Measurements from ENCODE around the gene PLEKHH2.

Gene PLEKHH2

GRCh38 chr2:43776324-43776723, 139.3 kb downstream of the PLEKHH2 start:
- TF ChIP-seq EZH2 (IDR thresholded peaks at IDR 0.05; ENCODE audit: borderline replicate concordance, low read depth, low read length, severe bottlenecking), result no peak
- TF ChIP-seq CTCF (IDR thresholded peaks at IDR 0.05; ENCODE audit: borderline replicate concordance, extremely low read depth, low read length, poor library complexity, severe bottlenecking), result no peak
- H3K9me3 ChIP-seq (ENCODE audit: insufficient read depth, low read length, severe bottlenecking), result no peaks in the 10 kb centered on the region
- no peak for DNase-seq
- no peak overlapping the region for H3K27ac ChIP-seq (ENCODE audit: low read length)
- H3K36me3 ChIP-seq (ENCODE audit: insufficient read depth, low read length), result no peaks in the 10 kb centered on the region
- no peak overlapping the region for H3K4me2 ChIP-seq (ENCODE audit: insufficient read depth, low read length)
- ATAC-seq (ENCODE audit: insufficient read depth, low read depth), result no peak
- no peaks in the 10 kb centered on the region for H3K27me3 ChIP-seq (ENCODE audit: insufficient read depth, low read length, poor library complexity)
- H2AFZ ChIP-seq (ENCODE audit: low read depth, low read length), result no peak overlapping the region
- no peak overlapping the region for H3K9ac ChIP-seq (ENCODE audit: low read depth, low read length)
- no peak overlapping the region for H3K4me3 ChIP-seq (ENCODE audit: low read depth in 1 of 2, low read length in 2 of 2)
- H3K79me2 ChIP-seq (ENCODE audit: insufficient read depth, low read length), result no peaks in the 10 kb centered on the region
- H4K20me1 ChIP-seq (ENCODE audit: insufficient read depth, low read length), result no peaks in the 10 kb centered on the region
- peaks cover 17% of the 10 kb centered on the region for H3K4me1 ChIP-seq (ENCODE audit: insufficient read depth, low read length)

- H3K9ac ChIP-seq (ENCODE audit: low read depth, low read length), result no peak overlapping the region
- H3K27me3 ChIP-seq (ENCODE audit: insufficient read depth, low read length, poor library complexity), result no peaks in the 10 kb centered on the region
- peaks cover 17% of the 10 kb centered on the region for H3K4me1 ChIP-seq (ENCODE audit: insufficient read depth, low read length)
- no peak overlapping the region for H2AFZ ChIP-seq (ENCODE audit: low read depth, low read length)
- DNase-seq (no peak), ATAC-seq (ENCODE audit: insufficient read depth, low read depth) (no peak)
- no peak overlapping the region for H3K27ac ChIP-seq (ENCODE audit: low read length)
- no peaks in the 10 kb centered on the region for H3K79me2 ChIP-seq (ENCODE audit: insufficient read depth, low read length)
- H4K20me1 ChIP-seq (ENCODE audit: insufficient read depth, low read length), result no peaks in the 10 kb centered on the region
- no peaks in the 10 kb centered on the region for H3K36me3 ChIP-seq (ENCODE audit: insufficient read depth, low read length)
- no peak overlapping the region for H3K4me3 ChIP-seq (ENCODE audit: low read depth in 1 of 2, low read length in 2 of 2)
- no peaks in the 10 kb centered on the region for H3K9me3 ChIP-seq (ENCODE audit: insufficient read depth, low read length, severe bottlenecking)
- no peak for TF ChIP-seq EZH2 (IDR thresholded peaks at IDR 0.05; ENCODE audit: borderline replicate concordance, low read depth, low read length, severe bottlenecking)
- TF ChIP-seq CTCF (IDR thresholded peaks at IDR 0.05; ENCODE audit: borderline replicate concordance, extremely low read depth, low read length, poor library complexity, severe bottlenecking), result no peak
- no peak overlapping the region for H3K4me2 ChIP-seq (ENCODE audit: insufficient read depth, low read length)
Observed at GRCh38 chr2:43777306-43777926, 140.4 kb downstream of the PLEKHH2 start.

GRCh38 chr2:43778233-43778632, 141.2 kb downstream of the PLEKHH2 start:
- Histone ChIP-seq H4K20me1 (ENCODE audit: insufficient read depth, low read length) (no peaks in the 10 kb centered on the region), H3K79me2 (ENCODE audit: insufficient read depth, low read length) (no peaks in the 10 kb centered on the region), H3K4me3 (ENCODE audit: low read depth in 1 of 2, low read length in 2 of 2) (no peak overlapping the region), H3K27me3 (ENCODE audit: insufficient read depth, low read length, poor library complexity) (no peaks in the 10 kb centered on the region), H2AFZ (ENCODE audit: low read depth, low read length) (no peak overlapping the region), H3K9ac (ENCODE audit: low read depth, low read length) (no peak overlapping the region), H3K9me3 (ENCODE audit: insufficient read depth, low read length, severe bottlenecking) (no peaks in the 10 kb centered on the region), H3K36me3 (ENCODE audit: insufficient read depth, low read length) (no peaks in the 10 kb centered on the region), H3K27ac (ENCODE audit: low read length) (no peak overlapping the region), H3K4me1 (ENCODE audit: insufficient read depth, low read length) (peaks cover 15% of the 10 kb centered on the region), H3K4me2 (ENCODE audit: insufficient read depth, low read length) (no peak overlapping the region)
- TF ChIP-seq CTCF (IDR thresholded peaks at IDR 0.05; ENCODE audit: borderline replicate concordance, extremely low read depth, low read length, poor library complexity, severe bottlenecking) (no peak), EZH2 (IDR thresholded peaks at IDR 0.05; ENCODE audit: borderline replicate concordance, low read depth, low read length, severe bottlenecking) (no peak)
- DNase-seq, result no peak
- ATAC-seq (ENCODE audit: insufficient read depth, low read depth), result no peak

Data from DND-41 (cell line).